IPS-11a (cell line): ENCODE measurements around the gene DAB2IP.
"Not testable (repeated sequence)": the region's sequence is repeated elsewhere in the genome, so short reads cannot be mapped to it uniquely, and the experiment has no call there.

Source experiments
- H3K4me3 ChIP-seq: one replicate; pipeline ENCODE4 v1.5.1; 2013; ENCODE audit warnings: low read depth, low read length, control low read depth

Gene DAB2IP

GRCh38 chr9:121741228-121741918 is 89.9 kb downstream of the DAB2IP start:
- H3K4me3 ChIP-seq = no peak overlapping the region

- not testable (repeated sequence) for H3K4me3 ChIP-seq
These were observed 90.5 kb downstream of the DAB2IP start for GRCh38 chr9:121741919-121742283.

GRCh38 chr9:121742923-121743322 is 91.5 kb downstream of the DAB2IP start:
- no peak overlapping the region for H3K4me3 ChIP-seq

GRCh38 chr9:121743441-121744001 is 92.1 kb downstream of the DAB2IP start:
- H3K4me3 ChIP-seq = no peak overlapping the region

- no peak overlapping the region for H3K4me3 ChIP-seq
These were observed 92.7 kb downstream of the DAB2IP start for GRCh38 chr9:121744002-121744686.

GRCh38 chr9:121744687-121745395 is 93.4 kb downstream of the DAB2IP start:
- no peak overlapping the region for H3K4me3 ChIP-seq

- H3K4me3 ChIP-seq = no peak overlapping the region
These were observed 93.9 kb downstream of the DAB2IP start for GRCh38 chr9:121745396-121745695.

GRCh38 chr9:121746411-121746810 is 95.0 kb downstream of the DAB2IP start:
- H3K4me3 ChIP-seq = no peak overlapping the region

- no peak overlapping the region for H3K4me3 ChIP-seq
These were observed 95.4 kb downstream of the DAB2IP start for GRCh38 chr9:121746866-121747265.

- H3K4me3 ChIP-seq = no peak overlapping the region
These were observed 96.6 kb downstream of the DAB2IP start for GRCh38 chr9:121748074-121748473.

GRCh38 chr9:121748727-121749423 is 97.4 kb downstream of the DAB2IP start:
- H3K4me3 ChIP-seq = no peak overlapping the region

- H3K4me3 ChIP-seq = no peak overlapping the region
These were observed 98.2 kb downstream of the DAB2IP start for GRCh38 chr9:121749614-121750013.

GRCh38 chr9:121750259-121750714 is 98.9 kb downstream of the DAB2IP start:
- no peak overlapping the region for H3K4me3 ChIP-seq

- H3K4me3 ChIP-seq = no peak overlapping the region
These were observed 99.5 kb downstream of the DAB2IP start for GRCh38 chr9:121750715-121751623.

- no peak overlapping the region for H3K4me3 ChIP-seq
These were observed 100.4 kb downstream of the DAB2IP start for GRCh38 chr9:121751686-121752445.

- no peak overlapping the region for H3K4me3 ChIP-seq
These were observed 101.5 kb downstream of the DAB2IP start for GRCh38 chr9:121752929-121753328.

- no peak overlapping the region for H3K4me3 ChIP-seq
These were observed 102.6 kb downstream of the DAB2IP start for GRCh38 chr9:121753802-121754654.

- H3K4me3 ChIP-seq = no peak overlapping the region
These were observed 103.4 kb downstream of the DAB2IP start for GRCh38 chr9:121754655-121755436.
